Testis (tissue), 3 donors: ENCODE results near the gene ASCL1. TPM values are rescaled to one million over a fixed set of nuclear protein-coding genes. Genes with fewer than 3 reads are reported as not detected.

Experiments
- DNase-seq: peaks from one replicate; pipeline ENCODE4 v3.0.0-alpha.2; 2019
- H3K27ac ChIP-seq, 2 donors: fragments of 200-600 bp; sonication (generic); one replicate each; pipeline ENCODE4 v1.5.1; 2019
- H3K27me3 ChIP-seq: fragments of 200-600 bp; sonication (generic); one replicate; pipeline ENCODE4 v1.5.1; 2019
- H3K36me3 ChIP-seq: fragments of 200-600 bp; sonication (generic); one replicate; pipeline ENCODE4 v1.5.1; 2017; ENCODE audit warnings: low read depth; ENCODE audit errors: missing control alignments
- H3K4me1 ChIP-seq: fragments of 200-600 bp; sonication (generic); one replicate; pipeline ENCODE4 v1.5.1; 2019
- H3K4me3 ChIP-seq, 2 donors: fragments of 200-600 bp; sonication (generic); one replicate each; pipeline ENCODE4 v1.5.1; 2017 to 2019
- H3K9me3 ChIP-seq: fragments of 200-600 bp; sonication (generic); one replicate; pipeline ENCODE4 v1.5.1; 2017
- POLR2A ChIP-seq: fragments of 450-650 bp; IDR thresholded peaks from one replicate; pipeline ENCODE4 v1.6.1; 2017; ENCODE audit warnings: antibody characterized with exemption, mild to moderate bottlenecking, moderate library complexity
- WGBS, 2 donors: methylation state at CpG; one replicate each; pipeline ENCODE4 v1.1.5; 2018; 5-methylcytosine and 5-hydroxymethylcytosine counted together
- intact Hi-C: fragments of 100-400 bp; cut with DNase I; formaldehyde crosslinking; loops from one replicate; pipeline ENCODE4 v1.15.1; 2023; ENCODE audit warnings: low total_unique reads
- polyA plus RNA-seq: library from polyadenylated mRNA; stranded (reverse); fragments of 350-450 nt; fragmentation: Illumina TruSeq; extraction: RNeasy Lipid Tissue Mini Kit (QIAGEN cat#74804); gene quantifications from one replicate; pipeline ENCODE4 v1.2.3, GENCODE V29; 2014; ENCODE audit warnings: low read depth, low replicate concordance; ENCODE audit not compliant: insufficient read depth
- total RNA-seq, 2 donors: library from RNA; depleted of rRNA; stranded (reverse); fragments of >200 nt; gene quantifications; one replicate each; pipeline ENCODE4 v1.2.3, GENCODE V29; 2016
- TF ChIP-seq, protein P1 (sequence below), 3 experiments: fragments of 450-650 bp in 2 of 3; fragments of 200-600 bp in 1 of 3; sonication (generic) in 1 of 3; IDR thresholded peaks; one replicate each; pipeline ENCODE4 v1.5.1; 2016 to 2019; ENCODE audit warnings: antibody characterized with exemption in 3 of 3, mild to moderate bottlenecking in 2 of 3, moderate library complexity in 1 of 3

Gene ASCL1
- total and polyA plus RNA-seq, 3 donors from 2014 or later: 0.25 to 0.71 (median 0.33) TPM

- no peak for DNase-seq
- Histone ChIP-seq H3K27me3 (no peaks in the 10 kb centered on the region), H3K4me1 (no peaks in the 10 kb centered on the region), H3K27ac (no peak overlapping the region), H3K4me3 (no peak overlapping the region), H3K9me3 (no peaks in the 10 kb centered on the region), H3K36me3 (no peaks in the 10 kb centered on the region)
- WGBS, 2 donors: 39 to 52% methylated on average over 5 of the region's 5 CpGs
- TF ChIP-seq, protein P1, sequence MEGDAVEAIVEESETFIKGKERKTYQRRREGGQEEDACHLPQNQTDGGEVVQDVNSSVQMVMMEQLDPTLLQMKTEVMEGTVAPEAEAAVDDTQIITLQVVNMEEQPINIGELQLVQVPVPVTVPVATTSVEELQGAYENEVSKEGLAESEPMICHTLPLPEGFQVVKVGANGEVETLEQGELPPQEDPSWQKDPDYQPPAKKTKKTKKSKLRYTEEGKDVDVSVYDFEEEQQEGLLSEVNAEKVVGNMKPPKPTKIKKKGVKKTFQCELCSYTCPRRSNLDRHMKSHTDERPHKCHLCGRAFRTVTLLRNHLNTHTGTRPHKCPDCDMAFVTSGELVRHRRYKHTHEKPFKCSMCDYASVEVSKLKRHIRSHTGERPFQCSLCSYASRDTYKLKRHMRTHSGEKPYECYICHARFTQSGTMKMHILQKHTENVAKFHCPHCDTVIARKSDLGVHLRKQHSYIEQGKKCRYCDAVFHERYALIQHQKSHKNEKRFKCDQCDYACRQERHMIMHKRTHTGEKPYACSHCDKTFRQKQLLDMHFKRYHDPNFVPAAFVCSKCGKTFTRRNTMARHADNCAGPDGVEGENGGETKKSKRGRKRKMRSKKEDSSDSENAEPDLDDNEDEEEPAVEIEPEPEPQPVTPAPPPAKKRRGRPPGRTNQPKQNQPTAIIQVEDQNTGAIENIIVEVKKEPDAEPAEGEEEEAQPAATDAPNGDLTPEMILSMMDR (IDR thresholded peaks at IDR 0.05): no peak
- no peak for TF ChIP-seq POLR2A
- intact Hi-C loops: no loop called here
These were observed 34.8 kb downstream of the ASCL1 start for GRCh38 chr12:102992297-102992696.

GRCh38 chr12:102992720-102993119 lies 35.2 kb downstream of the ASCL1 start:
- WGBS, 2 donors: 76 to 78% methylated on average over 4 of the region's 4 CpGs
- no peaks in the 10 kb centered on the region for H3K4me1 ChIP-seq
- no peak for TF ChIP-seq POLR2A
- TF ChIP-seq, protein P1 (IDR thresholded peaks at IDR 0.05): no peak
- H3K27me3 ChIP-seq: no peaks in the 10 kb centered on the region
- H3K36me3 ChIP-seq: no peaks in the 10 kb centered on the region
- no peak overlapping the region for H3K27ac ChIP-seq
- no peak for DNase-seq
- intact Hi-C loops: no loop called here
- no peaks in the 10 kb centered on the region for H3K9me3 ChIP-seq
- H3K4me3 ChIP-seq: no peak overlapping the region

- no peak for DNase-seq
- Histone ChIP-seq H3K27ac (no peak overlapping the region), H3K36me3 (no peaks in the 10 kb centered on the region), H3K4me1 (no peaks in the 10 kb centered on the region), H3K27me3 (no peaks in the 10 kb centered on the region), H3K4me3 (no peak overlapping the region), H3K9me3 (no peaks in the 10 kb centered on the region)
- no peak for TF ChIP-seq POLR2A
- TF ChIP-seq, protein P1 (IDR thresholded peaks at IDR 0.05): no peak
- 92 to 95% methylated on average over 1 of the region's 1 CpG for WGBS, 2 donors
- intact Hi-C loops: no loop called here
These were observed 36.1 kb downstream of the ASCL1 start for GRCh38 chr12:102993537-102993936.

GRCh38 chr12:102995372-102995771 lies 37.9 kb downstream of the ASCL1 start:
- TF ChIP-seq, protein P1 (IDR thresholded peaks at IDR 0.05): no peak
- no peak for TF ChIP-seq POLR2A
- 43 to 53% methylated on average over 1 of the region's 1 CpG for WGBS, 2 donors
- intact Hi-C loops: no loop called here
- no peak overlapping the region for H3K4me3 ChIP-seq
- no peaks in the 10 kb centered on the region for H3K27me3 ChIP-seq
- DNase-seq: no peak
- no peak overlapping the region for H3K27ac ChIP-seq
- no peaks in the 10 kb centered on the region for H3K9me3 ChIP-seq
- no peaks in the 10 kb centered on the region for H3K4me1 ChIP-seq
- no peaks in the 10 kb centered on the region for H3K36me3 ChIP-seq

Other genes with a start within 250 kb of the ASCL1 start
- 10 to 100 TPM in 1 of 2 donors, 1 to 10 TPM in 1; 9.3 to 18.4 TPM for gene PAH, start 40.4 kb upstream of the ASCL1 start, total RNA-seq
- 23.2 TPM for gene PAH, start 40.4 kb upstream of the ASCL1 start, polyA plus RNA-seq